ENCODE data around the gene NPC1L1. TPM values are rescaled to one million over a fixed set of nuclear protein-coding genes. Genes with fewer than 3 reads are reported as not detected.

NPC1L1 gene
- total RNA-seq, 1 experiment from 2014 or later = 0.28 TPM

GRCh38 chr7:44548893-44549292 lies 7.8 kb upstream of the NPC1L1 start:
- TF ChIP-seq EZH2 (IDR thresholded peaks at IDR 0.05; ENCODE audit: low read depth) = no peak
- TF ChIP-seq CTCF (conservative IDR thresholded peaks at IDR 0.05) = no peak
- Histone ChIP-seq H3K36me3 (ENCODE audit: low read depth) (no peaks in the 10 kb centered on the region), H3K27ac (0 out of 2 replicates have a peak overlapping the region, but pooled peaks have one; percentile 2), H3K4me2 (peak overlapping the region; percentile 2; the same call in 1 of the 2 replicates), H3K9me2 (ENCODE audit: insufficient read depth) (no peaks in the 10 kb centered on the region), H3K9me3 (ENCODE audit: insufficient read depth, low read depth) (no peaks in the 10 kb centered on the region), H2AFZ (no peak overlapping the region), H3K79me2 (ENCODE audit: low read depth) (no peaks in the 10 kb centered on the region), H3K4me3 (no peak overlapping the region), H3K27me3 (ENCODE audit: insufficient read depth, low read depth) (no peaks in the 10 kb centered on the region), H3F3A (ENCODE audit: insufficient read depth, low read depth) (peaks cover 27% of the 10 kb centered on the region), H4K20me1 (ENCODE audit: insufficient read depth) (no peaks in the 10 kb centered on the region), H3K4me1 (replicated peaks; ENCODE audit: insufficient read depth) (peaks cover 40% of the 10 kb centered on the region)
- ChIA-PET POLR2A (ENCODE audit: unreplicated experiment) (no interaction called here), CTCF (interaction anchor here (0.6 kb wide), 1 partner anchor 92 kb away, joined by 7 read pairs; no protein-coding TSS in a partner anchor)
- intact Hi-C loops (cut with micrococcal nuclease; ENCODE audit: unreplicated experiment) = no loop called here
- peak in 1 of 2 experiments; percentile 64 for DNase-seq
- no TSS peak for BruUV-seq (replicated peaks)

- Histone ChIP-seq H3K27ac (no peak overlapping the region), H3K4me3 (no peak overlapping the region), H3K27me3 (ENCODE audit: insufficient read depth, low read depth) (no peaks in the 10 kb centered on the region), H3K4me1 (replicated peaks; ENCODE audit: insufficient read depth) (peaks cover 52% of the 10 kb centered on the region), H3K9me3 (ENCODE audit: insufficient read depth, low read depth) (no peaks in the 10 kb centered on the region), H3F3A (ENCODE audit: insufficient read depth, low read depth) (peaks cover 38% of the 10 kb centered on the region), H3K9me2 (ENCODE audit: insufficient read depth) (no peaks in the 10 kb centered on the region), H2AFZ (no peak overlapping the region), H4K20me1 (ENCODE audit: insufficient read depth) (no peaks in the 10 kb centered on the region), H3K4me2 (no peak overlapping the region), H3K79me2 (ENCODE audit: low read depth) (no peaks in the 10 kb centered on the region), H3K36me3 (ENCODE audit: low read depth) (no peaks in the 10 kb centered on the region)
- no peak for TF ChIP-seq CTCF (conservative IDR thresholded peaks at IDR 0.05)
- no peak for TF ChIP-seq EZH2 (IDR thresholded peaks at IDR 0.05; ENCODE audit: low read depth)
- no TSS peak for BruUV-seq (replicated peaks)
- POLR2A ChIA-PET (ENCODE audit: unreplicated experiment) = interaction anchor here (0.7 kb wide), 1 partner anchor 86 kb away, joined by 22 read pairs; no protein-coding TSS in a partner anchor
- CTCF ChIA-PET = no interaction called here
- peak in 1 of 2 experiments; percentile 25 for DNase-seq
- intact Hi-C loops (cut with micrococcal nuclease; ENCODE audit: unreplicated experiment) = no loop called here
These were observed 6.6 kb upstream of the NPC1L1 start for GRCh38 chr7:44547536-44548231.

- peak overlapping the region; percentile 80; the same call in 1 of the 2 replicates for H3K27ac ChIP-seq
- DNase-seq = no peak
- no peaks in the 10 kb centered on the region for H3K79me2 ChIP-seq (ENCODE audit: low read depth)
- H4K20me1 ChIP-seq (ENCODE audit: insufficient read depth) = no peaks in the 10 kb centered on the region
- TF ChIP-seq CTCF (conservative IDR thresholded peaks at IDR 0.05) = no peak
- TF ChIP-seq EZH2 (IDR thresholded peaks at IDR 0.05; ENCODE audit: low read depth) = no peak
- ChIA-PET POLR2A (ENCODE audit: unreplicated experiment) (no interaction called here), CTCF (no interaction called here)
- peak overlapping the region; percentile 81 for H3K4me2 ChIP-seq
- no peak overlapping the region for H2AFZ ChIP-seq
- no peaks in the 10 kb centered on the region for H3K27me3 ChIP-seq (ENCODE audit: insufficient read depth, low read depth)
- H3K9me3 ChIP-seq (ENCODE audit: insufficient read depth, low read depth) = no peaks in the 10 kb centered on the region
- peaks cover 47% of the 10 kb centered on the region for H3K4me1 ChIP-seq (replicated peaks; ENCODE audit: insufficient read depth)
- no peak overlapping the region for H3K4me3 ChIP-seq
- intact Hi-C loops (cut with micrococcal nuclease; ENCODE audit: unreplicated experiment) = no loop called here
- H3K36me3 ChIP-seq (ENCODE audit: low read depth) = no peaks in the 10 kb centered on the region
- no peaks in the 10 kb centered on the region for H3K9me2 ChIP-seq (ENCODE audit: insufficient read depth)
- H3F3A ChIP-seq (ENCODE audit: insufficient read depth, low read depth) = peaks cover 33% of the 10 kb centered on the region
- BruUV-seq (replicated peaks) = no TSS peak
These were observed 913 bp upstream of the NPC1L1 start for GRCh38 chr7:44541876-44542610.
